ENCODE measurements around the gene SLC9B2. TPM values are rescaled to one million over a fixed set of nuclear protein-coding genes. Genes with fewer than 3 reads are reported as not detected.

The SLC9B2 gene
- total and polyA plus RNA-seq, 2 donors from 2014 or later: 0.80 to 6.0 TPM

GRCh38 chr4:103118166-103118565, 41.6 kb upstream of the SLC9B2 start:
- no peak overlapping the region for H3K4me3 ChIP-seq (ENCODE audit: low read length in 3 of 3)
- intact Hi-C loops (cut with DNase I): no loop called here
- no peaks in the 10 kb centered on the region for H3K4me1 ChIP-seq (ENCODE audit: control insufficient read depth in 2 of 3, insufficient read depth in 2 of 3, low read depth in 1 of 3, low read length in 3 of 3)
- TF ChIP-seq CTCF (IDR thresholded peaks at IDR 0.05; ENCODE audit: borderline replicate concordance, extremely low read depth, insufficient read depth): no peak
- FAIRE-seq (no peak), DNase-seq (no peak)
- no peaks in the 10 kb centered on the region for H3K27me3 ChIP-seq (ENCODE audit: control insufficient read depth, insufficient read depth, low read length)
- no peak overlapping the region for H3K27ac ChIP-seq (ENCODE audit: low read depth in 2 of 2, low read length in 2 of 2)
- no peaks in the 10 kb centered on the region for H3K36me3 ChIP-seq (ENCODE audit: control insufficient read depth in 2 of 3, insufficient read depth in 3 of 3, low read length in 3 of 3)
- H3K9me3 ChIP-seq (ENCODE audit: control insufficient read depth in 2 of 3, insufficient read depth in 1 of 3, low read length in 3 of 3): no peaks in the 10 kb centered on the region
- H3K9ac ChIP-seq (ENCODE audit: low read length in 3 of 3): no peak overlapping the region

DNA sequence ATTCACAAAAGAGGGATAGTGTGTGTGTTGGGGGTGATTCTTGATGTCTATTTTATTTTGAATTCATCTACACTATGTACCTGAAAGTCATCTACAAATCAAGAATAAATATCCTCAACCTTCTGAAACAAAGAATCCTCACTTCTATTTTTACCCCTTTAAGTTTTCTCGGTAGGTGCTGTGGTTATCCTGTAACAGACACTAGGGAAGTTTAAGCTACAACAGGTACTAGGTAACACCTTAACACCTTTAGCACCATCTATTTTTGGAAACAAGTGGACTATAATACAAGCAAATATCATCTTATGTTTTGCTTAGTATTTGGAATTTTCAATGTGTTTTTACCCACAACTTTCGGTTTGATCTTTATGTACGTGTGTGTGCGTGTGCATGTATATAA, 35.0 kb upstream of the SLC9B2 start:
- Histone ChIP-seq H3K27me3 (ENCODE audit: control insufficient read depth, insufficient read depth, low read length) (no peaks in the 10 kb centered on the region), H3K9ac (ENCODE audit: low read length in 3 of 3) (no peak overlapping the region), H3K27ac (ENCODE audit: low read depth in 2 of 2, low read length in 2 of 2) (no peak overlapping the region), H3K36me3 (ENCODE audit: control insufficient read depth in 2 of 3, insufficient read depth in 3 of 3, low read length in 3 of 3) (no peaks in the 10 kb centered on the region), H3K9me3 (ENCODE audit: control insufficient read depth in 2 of 3, insufficient read depth in 1 of 3, low read length in 3 of 3) (no peaks in the 10 kb centered on the region), H3K4me3 (ENCODE audit: low read length in 3 of 3) (no peak overlapping the region), H3K4me1 (ENCODE audit: control insufficient read depth in 2 of 3, insufficient read depth in 2 of 3, low read depth in 1 of 3, low read length in 3 of 3) (no peaks in the 10 kb centered on the region)
- FAIRE-seq (no peak), DNase-seq (no peak)
- no peak for TF ChIP-seq CTCF (IDR thresholded peaks at IDR 0.05; ENCODE audit: borderline replicate concordance, extremely low read depth, insufficient read depth)
- intact Hi-C loops (cut with DNase I): no loop called here

GRCh38 chr4:103108542-103108941, 32.0 kb upstream of the SLC9B2 start:
- no peaks in the 10 kb centered on the region for H3K9me3 ChIP-seq (ENCODE audit: control insufficient read depth in 2 of 3, insufficient read depth in 1 of 3, low read length in 3 of 3)
- no peak overlapping the region for H3K9ac ChIP-seq (ENCODE audit: low read length in 3 of 3)
- H3K27ac ChIP-seq (ENCODE audit: low read depth in 2 of 2, low read length in 2 of 2): no peak overlapping the region
- DNase-seq (no peak), FAIRE-seq (no peak)
- no peak for TF ChIP-seq CTCF (IDR thresholded peaks at IDR 0.05; ENCODE audit: borderline replicate concordance, extremely low read depth, insufficient read depth)
- intact Hi-C loops (cut with DNase I): no loop called here
- H3K27me3 ChIP-seq (ENCODE audit: control insufficient read depth, insufficient read depth, low read length): no peaks in the 10 kb centered on the region
- H3K4me3 ChIP-seq (ENCODE audit: low read length in 3 of 3): no peak overlapping the region
- H3K36me3 ChIP-seq (ENCODE audit: control insufficient read depth in 2 of 3, insufficient read depth in 3 of 3, low read length in 3 of 3): no peaks in the 10 kb centered on the region
- H3K4me1 ChIP-seq (ENCODE audit: control insufficient read depth in 2 of 3, insufficient read depth in 2 of 3, low read depth in 1 of 3, low read length in 3 of 3): no peaks in the 10 kb centered on the region
